IPS-NIHi7 (cell line): ENCODE data around the gene SAT1.
A peak's percentile ranks its signal among the peaks of the same experiment; 100 is the strongest.
"Not testable (repeated sequence)": the region's sequence is repeated elsewhere in the genome, so short reads cannot be mapped to it uniquely, and the experiment has no call there.

ENCODE experiments used
- DNase-seq: peaks from one replicate; pipeline ENCODE4 v3.0.0; 2012; ENCODE audit warnings: mixed read lengths; ENCODE audit errors: extremely low spot score

SAT1 gene

DNA sequence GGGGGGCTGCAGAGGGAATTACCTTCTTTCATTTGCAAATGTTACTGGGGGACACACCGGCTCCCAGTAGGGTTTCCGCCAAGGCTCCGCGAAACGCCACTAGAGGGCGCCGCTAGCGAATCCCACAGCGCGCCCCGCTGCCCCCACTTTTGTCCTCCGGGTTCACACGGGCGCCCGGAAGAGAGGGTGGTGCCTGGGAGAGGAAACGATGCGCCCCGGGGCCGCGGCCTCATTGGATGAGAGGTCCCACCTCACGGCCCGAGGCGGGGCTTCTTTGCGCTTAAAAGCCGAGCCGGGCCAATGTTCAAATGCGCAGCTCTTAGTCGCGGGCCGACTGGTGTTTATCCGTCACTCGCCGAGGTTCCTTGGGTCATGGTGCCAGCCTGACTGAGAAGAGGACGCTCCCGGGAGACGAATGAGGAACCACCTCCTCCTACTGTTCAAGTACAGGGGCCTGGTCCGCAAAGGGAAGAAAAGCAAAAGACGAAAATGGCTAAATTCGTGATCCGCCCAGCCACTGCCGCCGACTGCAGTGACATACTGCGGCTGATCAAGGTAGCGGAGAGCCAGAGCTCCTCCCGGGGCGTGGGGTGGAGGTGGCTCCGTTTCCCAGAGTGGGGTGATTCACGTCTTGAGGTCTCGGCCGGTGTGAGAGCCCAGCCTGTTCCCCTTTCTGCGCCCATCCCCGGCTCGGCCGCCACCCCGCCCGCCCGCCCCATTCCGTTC lies at the start of gene SAT1:
Gene SAT1 (plus strand): TSS at position 311 of the 726 bp plus-strand sequence. CDS start 179 bp downstream, at position 490.
- peak; percentile 98 for DNase-seq

DNA sequence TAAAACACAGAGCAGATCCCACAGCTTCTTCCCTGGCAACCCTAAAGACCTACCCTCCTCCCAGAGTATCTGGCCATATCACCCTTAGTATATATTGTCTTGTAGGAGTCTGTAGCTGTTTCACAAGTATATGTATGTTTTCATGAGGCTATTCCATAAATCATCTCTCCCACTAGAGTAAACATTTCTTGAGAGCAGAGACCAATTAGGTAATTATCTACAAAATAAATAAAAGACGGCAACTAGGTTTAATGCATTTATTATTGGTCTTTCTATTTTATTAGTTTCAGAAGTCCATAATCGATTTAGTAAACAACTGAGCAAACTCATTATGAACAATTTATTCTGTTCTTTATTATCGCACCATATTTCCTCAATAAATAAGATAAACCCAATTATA lies 46.9 kb upstream of the SAT1 start:
- no peak for DNase-seq

DNA sequence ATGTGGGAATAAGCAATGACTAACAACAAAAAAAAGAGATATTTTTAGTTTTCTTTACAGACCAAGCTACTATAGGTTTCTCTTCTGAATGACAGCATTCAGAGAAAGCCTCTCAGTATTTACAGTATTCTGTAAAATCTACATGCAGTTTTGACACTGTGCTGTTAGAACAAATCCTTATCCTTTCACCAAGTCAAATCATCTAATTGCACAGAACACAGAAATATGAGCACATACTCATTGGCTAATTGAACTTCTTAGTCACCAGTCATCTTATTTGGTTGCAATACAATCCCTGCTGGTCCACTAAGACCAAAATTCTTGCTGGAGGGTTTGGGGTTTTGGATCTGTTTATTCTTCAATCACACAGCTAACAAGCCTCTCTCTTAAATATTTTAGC lies 45.6 kb upstream of the SAT1 start:
- DNase-seq = no peak

DNA sequence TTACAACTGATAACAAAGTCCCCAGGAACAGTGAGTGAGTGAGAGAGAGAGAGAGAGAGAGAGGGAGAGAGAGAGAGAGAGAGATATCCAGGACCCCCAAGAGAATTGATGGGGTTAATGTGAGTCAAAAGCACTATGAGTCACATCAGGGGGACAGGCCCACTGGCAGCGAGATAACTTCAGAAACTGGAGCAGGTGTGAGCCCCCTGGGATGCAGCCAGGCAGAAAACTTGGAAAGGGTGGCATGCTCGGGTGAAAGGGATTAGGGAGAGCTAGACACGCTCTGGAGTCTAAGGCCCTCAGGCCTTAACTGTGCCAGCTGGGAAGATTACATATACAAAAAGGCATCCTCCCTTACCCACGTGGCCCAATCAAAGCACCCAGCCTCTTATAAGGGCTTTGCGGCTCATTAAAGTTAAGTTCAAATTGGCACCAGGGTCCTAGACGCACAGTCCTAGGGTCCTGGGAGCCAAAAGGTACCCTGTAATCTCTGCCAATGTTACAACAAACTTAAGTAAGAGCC lies 40.7 kb upstream of the SAT1 start:
- peak; percentile 48 for DNase-seq

DNA sequence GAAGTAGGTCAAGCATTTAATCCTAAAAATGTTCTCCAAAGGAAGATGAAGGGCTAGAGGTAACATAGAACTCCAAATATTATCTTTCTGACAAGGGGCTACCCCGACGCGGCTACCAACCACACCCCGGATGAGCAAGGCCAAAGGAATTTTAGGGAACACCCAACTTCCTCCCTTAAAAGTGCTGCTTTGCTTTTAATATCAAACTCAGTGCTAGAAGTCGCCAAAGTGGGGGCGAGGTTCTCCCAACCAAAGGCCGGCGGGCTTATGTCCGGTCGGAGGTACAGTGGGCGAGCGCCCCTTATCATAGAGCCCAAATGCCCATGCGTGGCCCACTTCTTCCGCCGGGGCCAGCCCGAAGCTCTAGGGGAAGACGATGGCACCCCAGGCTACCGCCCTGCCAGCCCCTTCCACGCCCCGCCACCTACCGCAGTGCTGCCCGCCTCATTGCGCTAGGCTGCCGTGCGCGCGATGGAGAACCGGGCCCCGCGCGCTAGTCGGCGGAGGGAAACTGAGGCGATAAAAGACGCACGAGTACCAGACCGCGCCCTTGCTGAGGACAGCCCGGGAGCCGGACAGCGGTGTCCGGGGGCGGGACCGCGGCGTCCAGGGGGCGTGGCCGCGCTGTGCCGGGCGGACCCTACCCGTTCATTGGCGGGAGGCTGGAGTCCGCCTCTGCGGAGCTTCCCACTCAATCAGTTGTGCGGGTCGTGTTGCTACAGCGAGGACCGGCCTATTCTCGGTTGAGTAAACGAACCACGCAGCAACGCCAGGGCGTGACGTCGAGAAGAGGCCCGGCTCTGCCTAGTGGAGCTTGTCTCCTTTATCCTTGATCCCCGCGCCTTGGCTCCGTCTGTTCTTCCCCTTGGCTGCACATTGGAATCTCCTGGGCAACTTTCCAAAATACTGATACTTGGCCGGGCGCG lies 40.0 kb upstream of the SAT1 start, which contains the start of gene ACOT9:
Gene ACOT9 (minus strand): TSS at position 580 of the 926 bp plus-strand sequence. CDS start 132 bp downstream, at position 448.
- DNase-seq = peak; percentile 97

DNA sequence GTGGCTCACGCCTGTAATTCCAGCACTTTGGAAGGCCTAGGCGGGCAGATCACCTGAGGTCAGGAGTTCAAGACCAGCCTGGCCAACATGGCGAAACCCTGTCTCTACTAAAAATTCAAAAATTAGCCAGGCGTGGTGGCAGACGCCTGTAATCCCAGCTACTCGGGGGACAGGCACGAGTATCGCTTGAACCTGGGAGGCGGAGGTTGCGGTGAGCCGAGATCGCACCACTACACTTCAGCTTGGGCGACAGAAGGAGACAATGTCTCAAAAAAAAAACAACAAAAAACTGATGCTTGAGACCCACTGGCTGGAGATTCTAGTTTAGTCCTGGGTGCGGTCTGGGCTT lies 39.4 kb upstream of the SAT1 start:
- not testable (repeated sequence) for DNase-seq

DNA sequence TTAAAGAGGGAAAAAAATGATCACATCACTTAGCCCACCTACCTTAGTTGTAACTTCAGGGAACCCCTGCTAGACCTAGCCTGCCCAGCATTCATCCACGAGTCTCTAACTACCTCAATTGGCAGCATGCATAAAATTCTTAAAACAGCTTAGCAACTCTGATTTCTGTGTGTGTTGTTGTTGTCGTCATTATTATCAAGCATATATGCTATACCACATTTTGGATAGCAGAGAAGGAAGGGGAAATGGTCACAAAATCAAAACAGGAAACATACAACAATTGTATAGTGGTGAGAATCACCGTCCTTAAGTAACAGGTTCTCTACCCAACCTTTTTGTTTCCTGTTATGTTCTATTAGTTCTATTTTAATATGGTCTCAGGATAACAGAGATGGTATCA lies 37.2 kb upstream of the SAT1 start:
- DNase-seq = no peak

DNA sequence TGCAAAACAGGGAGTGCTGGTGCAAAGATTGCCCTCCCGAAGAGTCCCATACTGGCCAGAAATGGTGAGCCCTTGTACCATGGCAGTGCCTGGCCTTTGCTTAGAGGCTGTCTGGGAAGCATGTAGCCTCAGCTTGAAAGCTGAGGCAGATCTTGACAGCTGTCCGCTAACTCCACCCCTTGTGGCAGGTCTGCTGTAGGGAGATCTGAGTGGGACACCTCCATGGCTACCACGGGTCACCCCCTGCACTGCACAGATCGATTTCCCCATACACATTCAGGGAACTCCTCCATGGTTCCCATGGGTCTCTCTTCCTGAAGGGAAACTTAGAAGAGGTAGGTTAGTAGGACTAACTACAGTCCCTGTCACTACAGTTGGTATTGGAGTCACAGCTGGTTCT lies 33.8 kb upstream of the SAT1 start:
- no peak for DNase-seq

DNA sequence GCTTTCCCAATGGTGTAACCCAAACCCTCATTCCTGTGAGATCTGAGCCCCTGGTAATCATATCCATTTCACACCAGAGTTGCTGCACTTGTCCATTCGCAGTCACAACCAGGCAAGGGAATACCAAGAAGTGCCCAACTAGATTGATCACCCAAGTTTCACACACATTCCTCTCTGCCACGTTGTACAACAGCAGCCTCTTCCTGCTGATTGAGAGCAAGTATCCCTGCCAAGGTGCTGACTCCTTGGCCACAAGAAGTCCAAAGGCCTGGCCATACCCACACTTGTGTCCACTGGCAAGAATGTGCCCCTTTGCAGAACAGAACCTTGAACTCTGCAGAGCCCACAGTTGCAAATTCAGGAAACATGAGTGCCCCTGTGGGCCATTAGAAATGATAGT lies 33.4 kb upstream of the SAT1 start:
- no peak for DNase-seq

DNA sequence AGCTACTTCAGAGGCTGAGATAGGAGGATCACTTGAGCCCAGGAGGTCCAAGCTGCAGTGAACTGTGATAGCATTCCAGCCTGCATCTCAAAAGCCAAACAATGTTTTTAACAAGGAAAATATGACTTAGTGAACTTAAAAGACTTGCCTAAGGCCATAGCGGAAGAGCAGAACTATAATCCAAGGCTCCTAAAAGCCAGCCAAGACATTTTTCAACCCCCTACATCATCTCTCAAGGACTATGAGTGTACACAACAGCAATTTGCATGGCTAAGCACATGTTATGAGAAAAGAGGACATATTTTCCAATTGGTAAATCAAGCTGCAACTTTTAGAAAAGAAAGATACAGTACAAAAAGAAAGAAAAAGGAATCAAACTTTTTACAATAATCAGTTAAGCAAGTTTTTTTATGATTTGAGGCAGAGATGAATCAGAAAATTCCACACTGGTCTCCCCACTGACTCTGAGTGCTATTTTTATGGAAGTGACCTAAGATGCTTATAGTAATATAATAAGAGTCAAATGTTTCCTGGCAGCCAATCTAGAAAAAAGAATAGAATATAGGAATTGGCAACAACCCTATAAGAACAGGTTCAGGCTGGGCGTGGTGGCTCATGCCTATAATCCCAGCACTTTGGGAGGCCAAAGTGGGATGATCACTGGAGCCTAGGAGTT lies 30.1 kb upstream of the SAT1 start:
- DNase-seq = no peak

DNA sequence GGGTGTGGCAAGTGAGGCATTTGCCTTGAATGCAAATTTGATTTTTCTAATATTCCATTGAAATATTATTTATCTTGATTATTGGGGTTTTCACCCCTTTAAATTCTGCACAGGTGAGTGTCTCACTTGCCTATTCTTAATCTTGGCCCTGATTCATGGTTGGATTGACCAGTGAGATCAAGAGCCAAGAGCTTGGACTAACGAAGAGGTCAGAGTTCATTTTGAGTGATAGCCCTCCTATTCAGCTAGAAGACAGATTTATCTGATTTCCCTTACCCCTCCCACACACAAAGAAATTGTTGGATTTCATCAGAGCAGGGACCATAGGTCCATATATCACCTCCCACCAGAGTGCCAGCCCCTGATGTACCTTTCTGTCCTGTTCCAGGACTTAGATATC lies 28.3 kb upstream of the SAT1 start:
- DNase-seq = no peak

DNA sequence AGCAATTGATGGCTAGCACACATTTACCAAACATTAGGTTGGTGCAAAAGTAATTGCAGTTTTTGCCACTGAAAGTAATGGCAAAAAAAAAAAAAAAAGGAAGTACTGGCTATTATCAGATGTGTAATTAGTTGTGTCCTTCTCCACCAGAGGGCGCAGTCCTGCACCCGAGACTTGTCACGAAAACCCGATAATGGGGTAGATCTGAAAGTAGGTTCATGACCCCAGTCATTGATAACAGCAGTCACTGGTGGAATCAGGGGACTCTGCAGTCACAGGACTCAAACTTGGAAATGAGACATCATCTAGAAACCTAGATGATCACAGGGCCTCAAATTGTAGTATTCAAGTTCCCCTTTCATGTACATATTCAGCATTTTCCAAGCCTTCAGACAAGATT lies 26.8 kb upstream of the SAT1 start:
- peak; percentile 83 for DNase-seq

DNA sequence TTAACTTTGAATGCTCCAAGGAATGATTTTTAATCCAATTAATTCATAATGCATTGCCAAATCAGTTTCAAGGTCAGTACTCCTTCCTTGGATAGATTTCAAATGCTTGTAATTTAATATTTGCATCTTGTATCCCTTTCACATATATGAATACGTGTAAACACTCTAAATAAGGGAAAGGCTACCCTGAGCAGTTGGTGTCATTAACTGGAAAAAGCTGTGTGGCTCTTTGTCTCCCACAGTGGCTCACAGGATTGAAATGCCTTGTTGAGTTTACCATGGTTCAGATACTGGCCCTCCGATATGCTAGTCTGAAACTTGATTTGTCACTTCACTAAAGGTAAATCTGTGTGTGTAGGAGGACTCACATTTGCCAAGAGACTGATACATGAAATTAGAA lies 23.2 kb upstream of the SAT1 start:
- DNase-seq = no peak

DNA sequence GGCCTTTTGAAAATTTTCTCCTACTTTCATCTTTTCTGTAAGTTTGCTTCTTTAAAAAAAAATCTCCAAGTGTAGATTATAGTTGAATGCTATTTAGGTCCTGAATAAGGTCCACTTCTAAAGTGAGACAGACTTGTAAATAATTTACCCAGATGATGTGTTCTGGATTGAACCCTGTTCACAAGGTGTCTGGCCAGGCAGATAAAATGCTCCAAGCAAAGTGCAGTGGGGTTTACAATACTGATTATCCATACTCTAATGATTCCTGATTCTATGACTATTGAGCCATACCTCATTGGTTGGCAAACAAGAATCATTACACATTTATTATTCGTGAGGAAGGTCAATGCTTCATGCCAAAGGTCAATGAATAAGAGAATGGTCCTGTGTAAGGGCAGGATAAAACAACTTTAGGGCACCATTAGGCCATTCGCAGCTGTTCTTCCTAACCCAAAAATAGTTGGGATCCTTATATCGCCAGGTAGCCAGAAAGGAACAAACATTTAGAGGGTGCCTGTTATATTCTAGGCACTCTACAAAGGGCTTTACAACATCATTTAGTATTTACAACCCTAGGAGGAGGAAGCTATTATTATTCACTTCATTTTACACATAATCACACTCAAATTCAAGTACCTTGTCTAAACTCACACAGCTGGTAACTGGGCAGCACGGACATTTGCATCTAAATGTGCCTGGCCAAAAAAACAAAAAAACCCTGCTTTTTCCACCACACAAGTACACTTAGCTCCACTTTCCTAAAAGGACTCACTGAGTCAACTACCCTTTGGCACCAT lies 18.6 kb upstream of the SAT1 start:
- no peak for DNase-seq

DNA sequence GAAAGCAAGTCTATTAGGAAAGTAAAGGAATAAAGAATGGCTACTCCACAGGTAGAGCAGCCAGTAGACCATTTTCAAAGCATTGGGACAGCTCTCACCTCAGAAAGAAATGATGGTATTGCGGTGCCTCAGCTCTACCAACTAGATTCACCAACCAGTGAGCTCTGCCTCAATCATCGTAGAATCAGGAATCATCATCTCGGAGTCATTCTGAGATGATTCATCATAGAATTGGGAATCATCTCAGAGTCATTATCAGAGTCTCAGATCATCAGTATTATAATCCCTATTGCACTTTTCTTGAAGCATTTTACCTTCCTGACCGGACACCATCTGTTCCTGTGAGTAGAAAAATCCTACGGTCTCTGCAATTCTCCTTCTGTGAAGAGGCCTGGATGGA lies 17.5 kb upstream of the SAT1 start:
- no peak for DNase-seq

DNA sequence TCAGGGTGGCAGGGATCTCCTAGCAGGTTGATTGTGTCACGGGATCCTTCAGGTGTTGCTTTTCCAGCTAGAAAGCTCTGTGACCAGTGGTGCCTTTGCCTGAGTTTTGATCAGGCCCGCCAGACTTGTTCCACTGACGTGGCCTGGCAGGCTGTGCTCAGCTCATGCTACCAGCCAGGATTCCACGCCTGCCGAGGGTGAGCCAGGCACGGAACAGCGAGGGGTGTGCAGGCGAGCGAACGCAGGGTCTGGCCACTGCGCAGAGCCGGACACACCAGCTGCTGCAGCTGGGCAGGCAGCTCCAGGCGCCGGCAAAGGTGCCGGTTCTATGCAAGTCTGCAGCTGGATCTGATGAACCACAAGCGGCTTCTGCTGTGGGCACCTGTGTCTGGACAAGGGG lies 17.1 kb upstream of the SAT1 start:
- DNase-seq = no peak

DNA sequence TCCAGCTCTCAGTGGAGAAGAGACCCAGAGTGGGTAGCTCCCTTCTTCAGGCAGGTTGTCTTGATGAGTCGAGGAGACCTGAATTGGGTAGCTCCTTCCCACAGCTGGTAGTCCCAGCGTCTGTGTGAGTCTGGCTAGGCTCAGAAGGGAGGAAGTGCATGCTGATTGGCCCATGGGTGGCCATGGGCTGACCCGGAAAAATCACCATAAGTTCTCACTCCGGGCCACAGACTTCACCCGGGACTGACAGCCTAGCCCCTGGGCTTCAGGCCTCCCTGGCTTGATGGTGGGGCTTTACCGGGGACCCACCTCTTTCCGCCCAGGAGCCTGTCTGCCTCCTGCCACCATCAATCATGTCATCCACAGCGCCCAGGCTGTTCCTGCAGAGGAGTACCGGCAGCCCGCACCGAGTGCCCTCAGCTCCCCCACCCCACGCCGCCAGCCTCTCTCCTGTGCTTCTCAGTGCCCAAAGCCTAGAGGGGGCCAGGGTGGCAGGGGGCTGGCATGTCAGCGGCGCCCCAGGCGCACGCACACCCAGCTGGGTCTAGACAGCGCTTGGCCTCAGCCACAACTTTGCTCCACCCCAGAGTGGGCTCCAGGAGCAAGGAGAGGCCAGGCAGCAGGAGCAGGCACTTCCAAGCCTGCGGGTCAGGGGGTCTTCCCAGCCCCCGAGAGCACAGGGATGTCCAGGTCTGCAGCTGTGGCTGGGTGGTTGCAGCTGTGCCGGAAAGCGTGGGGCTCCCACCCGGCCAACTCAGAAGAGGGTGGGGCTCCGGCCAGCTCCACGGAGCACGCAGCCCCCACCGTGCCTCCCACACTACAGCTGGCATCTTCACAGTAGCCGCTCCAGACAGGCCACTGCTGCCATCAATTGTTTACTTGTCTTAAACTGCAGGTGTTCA lies 16.1 kb upstream of the SAT1 start:
- DNase-seq = no peak

DNA sequence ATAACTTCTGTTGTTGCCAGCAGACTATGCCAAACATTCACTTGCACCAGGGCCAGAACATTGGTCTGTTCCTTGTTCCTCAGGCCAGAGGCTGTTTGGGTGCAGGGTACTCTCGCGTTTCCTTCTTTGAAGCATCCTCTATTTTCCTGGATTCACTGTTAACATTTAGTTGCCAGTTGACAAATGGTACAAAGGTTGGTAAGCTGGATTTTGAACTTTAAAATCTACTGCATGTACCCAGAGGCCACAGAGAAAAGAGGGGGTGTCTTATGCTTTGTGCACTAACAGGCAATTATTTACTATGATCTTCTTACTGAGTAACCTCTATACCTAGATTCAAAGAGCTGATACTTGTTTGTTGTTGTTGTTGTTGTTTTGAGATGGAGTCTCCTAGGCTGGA lies 12.8 kb upstream of the SAT1 start:
- DNase-seq = no peak

DNA sequence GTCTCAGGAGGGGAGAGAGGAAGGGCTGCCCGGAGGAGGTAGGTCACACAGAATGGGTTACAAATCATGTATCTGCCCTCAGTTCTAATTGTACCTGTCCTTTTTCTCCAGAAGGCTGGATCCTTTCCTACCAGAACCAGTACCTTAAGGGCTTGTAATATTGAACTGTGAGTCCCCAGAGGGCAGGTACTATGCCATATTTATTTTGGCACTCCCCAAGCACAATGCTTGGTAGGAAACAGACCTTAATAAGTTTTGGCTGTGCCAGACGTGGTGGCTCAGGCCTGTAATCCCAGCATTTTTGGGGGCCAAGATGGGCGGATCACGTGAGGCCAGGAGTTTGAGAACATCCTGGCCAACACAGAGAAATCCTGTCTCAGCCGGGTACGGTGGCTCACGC lies 11.9 kb upstream of the SAT1 start:
- not testable (repeated sequence) for DNase-seq

DNA sequence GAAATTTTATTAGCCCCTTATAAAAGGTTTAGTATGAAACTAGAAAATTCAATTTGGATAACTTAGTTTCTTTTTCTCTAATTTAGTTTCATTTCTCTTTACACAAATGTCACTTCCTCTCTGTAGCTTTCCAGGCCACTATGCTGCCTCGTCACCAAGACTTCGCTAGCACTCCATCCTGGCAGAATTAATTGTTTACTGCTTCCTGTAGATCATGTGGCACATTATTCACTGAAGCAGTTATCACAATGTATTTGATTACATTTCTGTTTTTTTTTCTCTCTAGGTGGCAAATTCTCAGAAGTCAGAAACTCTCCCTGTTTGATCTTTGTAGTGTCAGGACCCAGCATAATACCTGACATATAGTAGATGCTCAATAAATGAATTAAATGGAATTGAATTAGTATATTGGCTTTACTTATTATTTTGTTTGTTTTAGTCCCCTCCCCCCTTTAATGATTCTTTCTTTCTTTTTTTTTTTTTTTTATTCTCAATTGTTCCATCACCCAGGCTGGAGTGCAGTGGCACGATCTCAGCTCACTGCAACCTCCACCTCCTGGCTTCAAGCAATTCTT lies 9.3 kb upstream of the SAT1 start:
- DNase-seq = no peak
